Ecto neural progenitor cell (in vitro differentiated cells): ENCODE measurements around the gene SCARB2.
"Not testable (repeated sequence)": the region's sequence is repeated elsewhere in the genome, so short reads cannot be mapped to it uniquely, and the experiment has no call there.

ENCODE experiments used
- DNase-seq: peaks from one replicate; pipeline ENCODE4 v3.0.0-alpha.2; 2018; ENCODE audit warnings: low spot score

The SCARB2 gene

GRCh38 chr4:76213415-76214176 is at the start of gene SCARB2:
Gene SCARB2 (minus strand): TSS chr4:76213824. CDS start chr4:76213543, 281 bp downstream.
- peak; percentile 89 for DNase-seq

DNA sequence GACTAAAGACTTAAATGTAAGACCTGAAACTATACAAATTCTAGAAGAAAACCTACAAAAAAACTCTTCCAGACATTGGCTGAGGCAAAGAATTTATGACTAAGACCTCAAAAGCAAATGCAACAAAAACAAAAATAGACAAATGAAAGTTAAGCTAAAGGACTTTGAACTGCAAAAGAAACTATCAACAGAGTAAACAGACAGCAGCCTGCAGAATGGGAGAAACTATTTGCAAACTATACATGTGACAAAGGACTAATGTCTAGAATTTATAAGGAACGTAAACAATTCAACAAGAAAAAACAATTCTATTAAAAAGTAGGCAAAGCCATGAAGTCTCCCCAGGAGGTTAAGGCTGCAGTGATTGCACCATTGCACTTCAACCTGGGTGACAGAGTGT is 46.9 kb upstream of the SCARB2 start:
- no peak for DNase-seq

GRCh38 chr4:76257824-76258223 is 44.2 kb upstream of the SCARB2 start:
- no peak for DNase-seq

GRCh38 chr4:76256968-76257367 is 43.3 kb upstream of the SCARB2 start:
- no peak for DNase-seq

- DNase-seq = no peak
Observed at GRCh38 chr4:76256032-76256431, 42.4 kb upstream of the SCARB2 start.

DNA sequence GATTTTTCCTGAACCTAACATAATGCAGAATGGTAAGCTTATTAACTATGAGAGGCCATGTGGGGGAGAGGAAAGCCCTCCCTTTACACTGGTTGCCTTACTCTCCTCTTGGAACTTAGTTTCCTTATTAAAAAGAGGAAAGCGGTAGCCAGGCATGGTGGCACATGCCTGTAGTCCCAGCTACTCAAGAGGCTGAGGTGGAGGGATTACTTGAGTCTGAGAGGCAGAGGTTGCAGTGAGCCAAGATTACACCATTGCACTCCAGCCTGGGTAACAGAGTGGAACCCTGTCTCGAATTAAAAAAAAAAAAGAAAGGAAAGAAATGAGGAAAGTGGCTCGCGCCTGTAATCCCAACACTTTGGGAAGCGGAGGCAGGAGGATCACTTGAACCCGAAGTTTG is 39.9 kb upstream of the SCARB2 start:
- no peak for DNase-seq

- no peak for DNase-seq
Observed at GRCh38 chr4:76252271-76252653, 38.6 kb upstream of the SCARB2 start.

- DNase-seq = peak; percentile 95
Observed at GRCh38 chr4:76251441-76252270, 38.0 kb upstream of the SCARB2 start, which contains the start of gene FAM47E. Gene FAM47E (plus strand): TSS chr4:76251721. CDS start chr4:76251747, 26 bp downstream.

- no peak for DNase-seq
Observed at GRCh38 chr4:76250962-76251361, 37.3 kb upstream of the SCARB2 start.

DNA sequence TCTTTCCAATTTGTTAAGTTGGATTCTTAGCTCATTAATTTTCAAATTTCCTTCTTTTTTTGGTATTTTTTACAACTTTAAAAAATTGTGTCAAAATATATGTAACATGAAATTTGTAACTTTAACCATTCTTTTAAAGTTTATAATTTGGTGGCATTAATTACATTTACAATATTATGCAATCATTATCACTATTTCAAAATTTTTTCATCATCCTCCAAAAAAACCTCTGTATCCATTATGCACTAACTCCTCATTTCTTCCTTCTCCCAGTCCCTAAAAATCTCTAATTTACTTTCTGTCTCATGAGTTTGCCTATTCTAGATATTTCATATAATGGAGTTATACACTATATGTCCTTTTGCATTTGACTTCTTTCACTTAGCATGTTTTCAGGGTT is 33.2 kb upstream of the SCARB2 start:
- no peak for DNase-seq

DNA sequence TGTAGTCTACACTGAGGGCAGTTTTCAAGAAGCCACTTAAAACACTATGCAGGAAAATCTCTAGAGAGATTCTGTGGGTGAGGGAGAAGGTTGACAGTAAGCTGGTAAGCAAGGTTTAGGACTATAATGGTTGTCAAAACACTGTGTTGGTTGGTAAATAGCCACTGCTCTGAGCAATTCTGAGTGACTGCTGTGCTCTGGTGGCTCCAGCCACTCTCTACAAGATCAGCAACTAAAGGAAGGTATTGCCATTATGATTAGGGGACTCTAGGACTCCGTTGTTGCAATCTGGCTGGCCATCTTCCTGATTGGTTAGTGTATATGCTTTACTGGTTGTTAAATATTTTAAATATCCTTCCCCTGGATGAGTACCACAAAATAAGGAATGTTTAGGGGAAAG is 32.4 kb upstream of the SCARB2 start:
- DNase-seq = no peak

GRCh38 chr4:76243877-76244276 is 30.3 kb upstream of the SCARB2 start:
- DNase-seq = not testable (repeated sequence)

DNA sequence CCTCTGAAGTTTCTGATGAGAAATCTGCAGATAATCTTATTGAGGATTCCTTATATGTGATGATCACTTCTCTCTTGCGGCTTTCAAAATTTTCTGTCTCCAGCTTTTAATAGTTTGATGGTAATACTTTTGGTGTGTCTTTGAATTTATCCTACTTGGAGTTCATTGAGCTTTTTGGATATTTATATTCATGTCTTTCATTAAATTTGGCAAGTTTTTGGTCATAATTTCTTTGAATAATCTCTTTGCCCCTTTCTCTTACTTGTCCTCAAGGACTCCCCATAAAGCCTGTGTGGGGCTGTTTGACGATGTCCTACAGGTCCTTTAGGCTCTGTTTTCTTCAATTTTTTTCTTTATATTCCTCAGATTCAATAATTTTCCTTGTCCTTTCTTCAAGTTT is 26.6 kb upstream of the SCARB2 start:
- no peak for DNase-seq

DNA sequence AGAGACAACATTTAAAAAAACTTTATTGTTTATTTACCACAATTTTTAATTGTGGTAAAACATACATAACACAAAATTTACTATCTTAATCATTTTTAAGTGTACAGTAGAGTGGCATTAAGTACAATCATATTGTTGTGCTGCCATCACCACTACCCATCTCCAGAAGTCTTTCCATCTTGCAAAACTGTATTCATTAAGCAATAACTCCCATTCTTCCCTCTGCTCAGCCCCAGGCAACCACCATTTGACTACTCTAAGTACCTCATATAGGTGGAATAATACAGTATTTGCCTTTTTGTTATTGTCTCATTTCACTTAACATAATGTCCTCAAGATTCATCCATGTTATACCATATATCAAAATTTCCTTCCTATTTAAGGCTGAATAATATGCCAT is 25.1 kb upstream of the SCARB2 start:
- no peak for DNase-seq

DNA sequence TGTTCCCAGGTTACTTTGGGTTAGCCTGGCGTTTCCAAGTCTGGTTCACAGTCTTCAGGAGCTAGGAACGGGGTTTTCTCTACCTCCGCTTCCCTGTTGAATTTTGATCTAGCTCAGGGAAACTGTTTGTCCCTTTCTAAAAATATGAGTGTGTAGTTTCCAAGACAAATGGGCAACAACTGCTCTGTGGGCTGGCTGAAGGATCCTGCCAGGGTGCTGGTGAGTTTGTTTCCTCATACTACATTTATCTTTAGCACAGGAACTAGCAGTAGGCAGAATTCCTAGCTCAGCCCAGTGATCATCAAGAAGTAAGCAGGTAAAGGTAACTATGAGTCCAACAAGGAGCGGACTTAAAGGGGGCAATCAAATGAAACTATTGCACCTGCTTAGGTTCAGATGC is 24.6 kb upstream of the SCARB2 start:
- DNase-seq = no peak

- no peak for DNase-seq
Observed at GRCh38 chr4:76235915-76236314, 22.3 kb upstream of the SCARB2 start.

GRCh38 chr4:76235407-76235806 is 21.8 kb upstream of the SCARB2 start:
- DNase-seq = no peak

DNA sequence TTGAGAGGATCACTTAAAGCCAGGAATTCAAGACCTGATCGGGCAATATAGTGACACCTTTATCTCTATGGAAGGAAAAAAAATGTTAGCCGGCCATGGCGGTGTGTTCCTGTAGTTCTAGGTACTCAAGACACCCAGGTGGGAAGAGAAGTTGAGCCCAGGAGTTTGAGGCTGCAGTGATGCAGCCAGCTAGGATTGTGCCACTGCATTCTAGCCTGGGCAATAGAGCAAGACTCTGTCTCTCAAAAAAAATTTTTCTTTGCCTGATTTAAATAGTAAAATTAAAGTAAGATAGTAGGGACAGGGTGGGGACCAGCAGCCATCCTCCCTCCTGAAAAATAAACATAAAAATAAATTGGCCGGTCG is 21.0 kb upstream of the SCARB2 start:
- no peak for DNase-seq

DNA sequence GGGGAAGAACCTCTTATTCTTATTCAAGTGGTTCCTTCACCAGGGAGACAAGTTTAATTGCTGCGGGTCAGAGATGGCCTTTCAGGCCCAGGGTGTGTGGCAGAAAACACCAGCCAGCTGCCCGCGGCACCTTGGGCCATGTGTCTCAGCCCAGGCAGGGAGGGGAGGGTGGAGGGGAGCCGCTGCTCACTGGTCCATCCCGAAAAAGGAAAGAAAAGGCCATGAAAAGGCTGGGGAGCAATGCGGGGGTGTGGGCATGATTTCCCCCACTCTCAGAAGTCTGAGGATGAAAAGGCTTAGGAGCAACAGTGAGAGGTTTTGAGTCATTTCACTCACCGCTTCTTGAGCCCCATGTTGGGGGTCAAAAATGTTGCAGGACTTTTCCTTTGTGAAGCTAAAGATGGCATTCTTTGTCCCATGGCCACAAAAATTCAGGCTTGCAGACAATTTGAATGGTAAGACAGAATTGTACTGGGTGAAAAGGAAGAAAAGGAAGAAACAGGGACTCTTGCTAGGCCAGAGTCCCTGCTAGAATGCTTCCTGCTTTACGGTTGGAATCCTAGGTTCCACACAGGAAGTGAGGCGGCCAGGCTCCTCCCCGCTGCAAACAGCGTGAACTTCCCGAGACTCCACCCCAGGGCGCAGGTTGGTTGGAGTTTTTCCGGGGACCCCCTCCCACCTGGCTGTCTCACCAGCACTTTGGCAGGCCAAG is 20.5 kb upstream of the SCARB2 start:
- DNase-seq = peak; percentile 60

GRCh38 chr4:76233529-76233928 is 19.9 kb upstream of the SCARB2 start:
- no peak for DNase-seq

DNA sequence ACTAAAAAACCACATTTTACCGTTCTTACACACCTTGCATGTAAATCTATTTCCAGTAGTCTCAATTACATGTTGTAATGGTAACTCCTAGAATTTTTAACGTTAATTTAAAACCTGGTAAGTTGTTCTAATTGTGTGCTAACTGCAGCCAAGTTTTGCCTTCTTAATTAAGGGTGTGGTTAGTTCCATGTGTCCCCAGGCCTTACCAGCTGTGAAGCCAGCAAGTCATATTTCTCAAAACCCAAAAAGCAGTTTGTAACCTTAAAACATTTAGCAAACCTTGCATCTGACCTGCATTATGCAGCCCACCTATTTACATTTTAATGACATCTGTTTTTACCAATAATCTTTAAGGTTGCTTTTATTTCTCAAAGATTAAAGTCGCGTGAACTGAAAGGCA is 19.5 kb upstream of the SCARB2 start:
- DNase-seq = no peak

DNA sequence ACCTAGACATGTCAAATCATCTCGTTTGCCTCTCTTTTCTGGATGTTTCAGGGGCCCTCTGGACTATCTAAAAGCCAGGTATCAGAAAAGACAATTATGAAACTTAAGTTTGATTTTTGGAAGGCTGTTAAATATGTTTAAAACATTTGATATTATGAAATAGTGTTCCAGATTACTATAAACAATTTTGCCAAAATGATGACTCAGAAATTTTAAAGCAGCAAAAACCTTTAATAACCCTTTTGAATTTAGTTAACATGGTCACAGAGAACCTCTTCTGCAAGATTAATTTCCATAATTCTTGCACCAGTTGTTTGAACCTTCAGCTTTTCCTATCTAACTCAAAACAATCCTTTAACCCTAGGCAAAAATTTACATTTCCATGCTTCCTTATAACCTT is 19.1 kb upstream of the SCARB2 start:
- no peak for DNase-seq

DNA sequence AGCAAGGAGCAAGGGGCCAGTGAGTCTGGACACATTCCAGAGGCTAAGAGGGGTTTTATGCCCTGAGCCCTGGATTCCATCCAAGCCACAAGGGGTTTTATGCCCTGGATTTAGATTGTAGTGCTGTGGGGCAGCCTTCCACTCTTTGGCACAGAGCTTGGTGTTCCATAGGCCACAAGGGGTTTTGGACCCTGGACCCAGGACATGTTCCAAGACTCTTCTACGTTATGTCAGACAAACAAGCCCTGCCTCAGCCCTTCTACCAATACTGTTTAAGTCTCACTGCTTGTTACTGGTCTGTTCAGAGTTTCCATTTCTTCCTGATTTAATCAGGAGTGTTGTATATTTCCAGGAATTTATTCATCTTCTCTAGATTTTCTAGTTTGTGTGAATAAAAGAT is 12.8 kb upstream of the SCARB2 start:
- DNase-seq = no peak
